HG02981 (cell line): ENCODE results near the gene ZNF99.
"Not testable (repeated sequence)": the region's sequence is repeated elsewhere in the genome, so short reads cannot be mapped to it uniquely, and the experiment has no call there.

ENCODE experiments used
- ATAC-seq: cut with Tn5 transposase; IDR thresholded peaks from one replicate; pipeline ENCODE4 v1.9.1; 2021; ENCODE audit warnings: mild to moderate bottlenecking, moderate library complexity; ENCODE audit not compliant: unreplicated experiment

ZNF99 gene

DNA sequence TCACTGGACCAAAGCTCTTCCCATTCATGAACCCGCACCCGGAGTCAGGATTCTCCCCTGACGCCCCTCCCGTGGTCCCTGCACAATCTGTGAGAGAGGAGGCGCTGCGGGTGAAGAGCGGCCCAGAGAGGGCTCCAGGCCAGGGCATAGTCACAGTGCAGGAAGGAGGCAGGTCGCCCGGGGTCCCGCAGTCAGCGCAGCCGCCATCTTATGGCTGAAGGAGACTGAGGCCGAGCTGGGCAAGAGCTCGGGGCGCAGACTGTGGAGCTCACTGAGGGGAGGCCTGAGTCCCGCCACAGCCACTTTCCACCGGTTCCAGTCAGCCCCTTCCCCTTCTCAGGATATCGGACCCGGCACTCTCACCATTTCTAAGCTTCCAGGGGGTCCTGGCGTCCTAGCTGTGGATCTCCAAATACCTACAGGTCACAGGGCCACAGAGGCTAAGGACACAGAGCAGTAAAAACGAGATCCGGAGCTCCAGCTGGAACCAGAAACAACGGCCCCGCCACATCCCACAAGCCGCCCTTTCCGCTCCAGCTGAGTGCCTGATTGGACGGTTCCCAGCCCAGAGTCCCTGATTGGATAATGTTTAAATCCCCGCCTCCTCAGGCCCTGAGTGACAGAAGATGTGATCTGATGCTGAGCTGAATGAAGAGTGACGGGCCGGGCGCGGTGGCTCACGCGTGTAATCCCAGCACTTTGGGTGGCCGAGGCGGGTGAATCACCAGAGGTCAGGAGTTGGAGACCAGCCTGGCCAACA lies at the start of gene ZNF99:
Gene ZNF99 (minus strand): TSS at position 501 of the 760 bp plus-strand sequence. CDS start 135 bp downstream, at position 366.
- ATAC-seq = no peak

DNA sequence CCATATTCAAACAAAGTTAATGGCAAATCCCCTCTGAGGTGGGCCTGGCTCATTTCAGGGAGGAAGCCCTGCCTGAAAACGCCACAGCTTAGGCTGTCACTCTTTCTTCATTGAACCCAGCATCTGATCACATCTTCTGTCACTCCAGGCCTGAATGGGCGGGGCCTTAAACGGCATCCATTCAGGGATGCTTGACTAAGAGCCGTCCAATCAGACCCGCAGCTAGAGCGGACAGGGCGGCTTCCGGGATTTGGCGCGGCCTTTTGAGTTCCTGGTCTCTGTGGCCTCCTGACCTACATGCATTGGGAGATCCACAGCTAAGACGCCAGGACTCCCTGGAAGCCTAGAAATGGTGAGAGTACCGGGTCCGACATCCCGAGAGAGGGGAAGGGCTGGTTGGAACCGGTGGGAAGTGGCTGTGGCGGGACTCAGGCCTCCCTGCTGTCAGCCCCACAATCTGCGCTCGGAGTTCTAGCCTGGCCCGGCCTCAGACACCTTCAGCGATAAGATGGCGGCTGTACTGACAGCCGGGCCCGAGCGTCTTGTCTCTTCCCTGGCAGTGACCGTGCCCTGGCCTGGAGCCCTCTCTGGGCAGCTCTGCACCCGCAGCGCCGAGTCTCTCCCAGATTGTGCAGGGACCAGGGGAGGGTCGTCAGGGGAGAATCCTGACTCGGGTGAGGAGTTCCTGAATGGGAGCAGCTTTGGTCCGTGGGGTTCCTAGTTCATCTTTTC lies 48.2 kb upstream of the ZNF99 start, which contains the start of gene ZNF723:
Gene ZNF723 (plus strand): TSS at position 261 of the 732 bp plus-strand sequence. CDS start 89 bp downstream, at position 350.
- ATAC-seq = no peak

DNA sequence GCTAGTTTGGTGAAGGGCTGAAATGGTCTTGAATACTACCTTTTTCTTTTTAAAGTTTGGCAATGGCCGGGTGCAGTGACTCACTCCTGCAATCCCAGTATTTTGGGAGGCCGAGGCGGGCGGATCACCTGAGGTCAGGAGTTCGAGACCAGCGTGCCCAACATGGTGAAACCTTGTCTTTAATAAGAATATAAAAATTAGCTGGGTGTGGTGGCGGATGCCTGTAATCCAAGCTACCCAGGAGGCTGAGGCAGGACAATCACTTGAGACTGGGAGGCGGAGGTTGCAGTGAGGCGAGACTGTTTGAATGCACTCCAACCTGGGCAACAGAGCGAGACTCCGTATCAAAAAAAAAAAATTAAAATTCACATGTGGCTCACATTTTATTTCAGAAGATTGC lies 47.3 kb upstream of the ZNF99 start:
- no peak for ATAC-seq

GRCh38 chr19:22814124-22814523 lies 30.2 kb upstream of the ZNF99 start:
- no peak for ATAC-seq

DNA sequence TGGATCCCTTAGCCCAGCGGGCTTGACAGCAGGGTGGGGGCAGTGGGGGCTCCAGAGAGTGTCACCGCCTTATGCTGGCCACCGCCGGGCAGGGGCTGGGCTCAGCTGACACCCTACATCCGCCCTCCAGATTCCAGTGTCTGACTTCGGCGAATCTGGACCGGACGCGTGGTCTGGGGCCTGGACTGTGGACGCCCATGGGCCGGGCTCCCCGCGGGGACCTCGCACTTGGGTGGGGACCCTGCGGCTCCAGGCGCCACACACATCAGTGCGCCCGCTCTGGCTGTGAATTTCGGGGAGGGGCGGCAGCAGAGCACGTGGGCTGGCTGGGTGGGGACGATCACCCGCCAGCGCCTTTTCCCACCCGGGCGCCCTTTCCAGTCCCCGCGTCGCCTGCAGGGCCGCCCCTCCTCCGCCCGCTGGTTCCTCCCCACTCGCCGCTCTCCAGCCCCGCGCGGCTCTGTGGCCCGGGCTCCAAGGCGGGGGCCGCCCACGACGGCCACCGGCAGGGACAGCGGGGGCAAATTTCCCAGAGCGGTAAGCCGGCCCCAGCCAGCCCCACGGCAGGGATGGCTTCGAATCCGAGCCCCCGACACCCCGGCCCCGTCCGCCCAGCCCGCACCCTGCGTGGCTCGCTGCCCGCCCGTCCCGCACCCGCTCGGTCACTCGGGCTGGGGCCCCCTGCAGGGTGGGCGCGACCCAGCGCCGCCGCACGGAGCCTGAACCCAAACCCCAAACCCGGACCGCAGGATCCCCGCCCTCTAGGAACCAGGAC lies 23.3 kb upstream of the ZNF99 start:
- ATAC-seq = no peak

GRCh38 chr19:22806418-22806817 lies 22.5 kb upstream of the ZNF99 start:
- ATAC-seq = no peak

DNA sequence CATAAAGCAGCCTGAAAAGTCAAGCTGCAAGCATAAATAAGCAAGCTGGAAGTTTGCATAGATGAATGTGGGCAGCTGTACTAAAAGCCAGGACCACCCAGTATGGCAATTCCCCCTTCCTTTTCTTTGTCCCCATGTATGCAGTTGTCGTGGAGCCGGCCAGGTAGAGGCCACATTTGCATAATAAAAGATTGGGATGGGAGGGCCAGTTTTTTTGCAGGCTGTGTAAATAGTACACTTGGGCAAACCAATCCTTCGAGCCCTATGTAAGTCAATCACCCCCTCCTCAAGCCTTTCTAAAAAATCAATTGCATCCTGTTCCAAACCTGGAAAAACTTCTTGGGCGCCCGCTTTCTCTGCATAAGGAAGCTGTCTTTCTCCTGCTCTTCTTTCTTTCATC lies 13.1 kb upstream of the ZNF99 start:
- no peak for ATAC-seq

- ATAC-seq = not testable (repeated sequence)
Observed at GRCh38 chr19:22792863-22793262, 8.9 kb upstream of the ZNF99 start.

- ATAC-seq = no peak
Observed at GRCh38 chr19:22735911-22736645, 47.9 kb downstream of the ZNF99 start.

GRCh38 chr19:22733691-22734090 lies 50.3 kb downstream of the ZNF99 start:
- ATAC-seq = no peak

- ATAC-seq = not testable (repeated sequence)
Observed at GRCh38 chr19:22728214-22728613, 55.7 kb downstream of the ZNF99 start.

- ATAC-seq = not testable (repeated sequence)
Observed at GRCh38 chr19:22721533-22721932, 62.4 kb downstream of the ZNF99 start.

DNA sequence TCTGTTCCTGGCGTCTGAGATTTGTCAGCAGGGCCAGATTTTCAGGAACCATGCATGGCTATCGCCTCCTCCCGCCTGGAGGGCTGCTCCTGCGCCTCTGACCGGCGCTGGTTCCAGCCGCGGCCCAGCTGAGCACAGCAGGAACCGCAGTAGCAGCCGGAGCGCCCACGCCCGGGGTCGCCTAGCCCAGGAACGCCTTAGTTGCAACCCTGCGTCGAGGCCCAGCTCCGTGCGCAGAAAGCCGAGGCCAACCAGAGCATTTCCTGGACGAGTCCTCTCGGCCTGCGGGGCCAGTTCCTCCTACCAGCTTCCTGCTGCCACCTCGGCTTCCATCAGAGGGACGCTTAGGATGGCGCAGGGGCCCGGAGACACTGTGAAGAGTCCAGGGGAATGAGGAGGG lies 75.0 kb downstream of the ZNF99 start:
- no peak for ATAC-seq

GRCh38 chr19:22703096-22703495 lies 80.9 kb downstream of the ZNF99 start:
- not testable (repeated sequence) for ATAC-seq

- ATAC-seq = not testable (repeated sequence)
Observed at GRCh38 chr19:22702661-22703060, 81.3 kb downstream of the ZNF99 start.
